SK-N-SH (cell line): ENCODE results near the gene SIK2. TPM values are rescaled to one million over a fixed set of nuclear protein-coding genes. Genes with fewer than 3 reads are reported as not detected.

Experiments
- CTCF ChIA-PET: fragments of 300-600, 350-600 bp; formaldehyde crosslinking; extraction: SDS; loops from one replicate; lab custom pipeline; 2021; lab: Yijun Ruan, JAX
- POLR2A ChIA-PET: fragments of 350-600 bp; sonication (Branson Sonifier 250); formaldehyde crosslinking; extraction: SDS; loops from one replicate; lab custom pipeline; 2020; ENCODE audit warnings: antibody characterized with exemption, inconsistent platforms; lab: Yijun Ruan, JAX
- DNase-seq: peaks from one replicate; pipeline ENCODE4 v3.0.0; 2012
- H2AFZ ChIP-seq: fragments of 200-600 bp; sonication (generic); 2 replicates; pipeline ENCODE4 v1.8.1; 2016; ENCODE audit warnings: antibody characterized with exemption, mild to moderate bottlenecking, low read depth
- H3F3A ChIP-seq: fragments of 200-600 bp; sonication (generic); replicated peaks from 2 replicates; pipeline ENCODE3; 2016; ENCODE audit warnings: antibody characterized with exemption, mild to moderate bottlenecking; ENCODE audit not compliant: insufficient read depth
- H3K27ac ChIP-seq, 2 experiments: fragments of 200-500 bp in 1 of 2; fragments of 200-600 bp in 1 of 2; sonication (Bioruptor generic) in 1 of 2; sonication (generic), shearing (Covaris generic) in 1 of 2; 2 replicates each; pipeline versions ENCODE4 v1.5.1 to v1.6.1; 2014 to 2016; ENCODE audit warnings: low read depth in 2 of 2, inconsistent platforms in 1 of 2, low read length in 1 of 2, mild to moderate bottlenecking in 1 of 2, mixed read lengths in 1 of 2
- H3K27me3 ChIP-seq: fragments of 200-600 bp; sonication (generic), shearing (Covaris generic); 2 replicates; pipeline ENCODE4 v1.6.1; 2016; ENCODE audit warnings: mixed run types; ENCODE audit not compliant: insufficient read depth
- H3K36me3 ChIP-seq, 2 experiments: fragments of 200-500 bp in 1 of 2; fragments of 200-600 bp in 1 of 2; sonication (Bioruptor generic) in 1 of 2; sonication (generic) in 1 of 2; replicated peaks in 1 of 2; 2 replicates each; pipeline versions ENCODE3 to v1.5.1; 2014 to 2016; ENCODE audit warnings: low read length in 1 of 2, mild to moderate bottlenecking in 1 of 2; ENCODE audit not compliant: insufficient read depth in 2 of 2, control insufficient read depth in 1 of 2
- H3K4me1 ChIP-seq, 2 experiments: fragments of 200-500 bp in 1 of 2; fragments of 200-600 bp in 1 of 2; sonication (Bioruptor generic) in 1 of 2; sonication (generic), shearing (Covaris generic) in 1 of 2; 2 replicates each; pipeline versions ENCODE4 v1.5.1 to v1.6.1; 2014 to 2016; ENCODE audit warnings: low read depth in 1 of 2, low read length in 1 of 2, mixed run types in 1 of 2; ENCODE audit not compliant: insufficient read depth in 2 of 2, control insufficient read depth in 1 of 2
- H3K4me2 ChIP-seq: fragments of 200-600 bp; sonication (generic), shearing (Covaris generic); 2 replicates; pipeline ENCODE4 v1.6.1; 2017; ENCODE audit warnings: mixed run types
- H3K4me3 ChIP-seq, 2 experiments: fragments of 200-500 bp in 1 of 2; fragments of 200-600 bp in 1 of 2; sonication (Bioruptor generic) in 1 of 2; sonication (generic), shearing (Covaris generic) in 1 of 2; 2 replicates each; pipeline versions ENCODE4 v1.5.1 to v1.8.1; 2014 to 2016; ENCODE audit warnings: low read depth in 2 of 2, inconsistent platforms in 1 of 2, low read length in 1 of 2, mild to moderate bottlenecking in 1 of 2, mixed read lengths in 1 of 2, moderate library complexity in 1 of 2
- H3K79me2 ChIP-seq: fragments of 200-600 bp; sonication (generic); 2 replicates; pipeline ENCODE4 v1.8.1; 2017; ENCODE audit warnings: mild to moderate bottlenecking; ENCODE audit not compliant: insufficient read depth
- H3K9ac ChIP-seq: fragments of 200-600 bp; sonication (generic); 2 replicates; pipeline ENCODE4 v1.6.1; 2017; ENCODE audit warnings: mixed run types
- H3K9me2 ChIP-seq: fragments of 200-600 bp; sonication (generic); 2 replicates; pipeline ENCODE4 v1.6.1; 2017; ENCODE audit warnings: mixed run types
- H3K9me3 ChIP-seq: fragments of 200-600 bp; sonication (generic); 2 replicates; pipeline ENCODE4 v1.6.1; 2017; ENCODE audit warnings: mixed run types, mild to moderate bottlenecking, moderate library complexity
- H4K20me1 ChIP-seq: fragments of 200-600 bp; sonication (generic); 2 replicates; pipeline ENCODE4 v1.6.1; 2017; ENCODE audit warnings: mild to moderate bottlenecking, mixed run types; ENCODE audit not compliant: insufficient read depth
- CTCF ChIP-seq: fragments of 200-600 bp; sonication (generic); IDR thresholded peaks from 2 replicates; pipeline ENCODE4 v1.6.1; 2017; ENCODE audit warnings: antibody characterized with exemption, mild to moderate bottlenecking, moderate library complexity
- ELF1 ChIP-seq: IDR thresholded peaks from 2 replicates; pipeline ENCODE4 v1.4.0; 2012
- EP300 ChIP-seq, 2 experiments: IDR thresholded peaks; 2 replicates each; pipeline versions ENCODE4 v1.4.0 to v1.6.1; 2012; ENCODE audit warnings: borderline replicate concordance in 1 of 2, low read depth in 1 of 2, low read length in 1 of 2
- FOSL2 ChIP-seq: IDR thresholded peaks from 2 replicates; pipeline ENCODE4 v1.4.0; 2012; ENCODE audit warnings: low read depth, mild to moderate bottlenecking, moderate library complexity, borderline replicate concordance
- FOXJ3 ChIP-seq: sonication (generic); formaldehyde crosslinking; IDR thresholded peaks from 2 replicates; pipeline ENCODE4 v1.5.1; 2020; ENCODE audit warnings: mild to moderate bottlenecking, missing genetic modification reagents
- MEF2A ChIP-seq: IDR thresholded peaks from 2 replicates; pipeline ENCODE4 v1.4.0; 2012; ENCODE audit warnings: low read depth, borderline replicate concordance
- MXI1 ChIP-seq: IDR thresholded peaks from 2 replicates; pipeline ENCODE4 v1.6.1; 2012; ENCODE audit warnings: mild to moderate bottlenecking, low read depth, low read length, improper control_type of control experiment
- NFIC ChIP-seq: IDR thresholded peaks from 2 replicates; pipeline ENCODE4 v1.4.0; 2012; ENCODE audit warnings: borderline replicate concordance
- NRF1 ChIP-seq: IDR thresholded peaks from 2 replicates; pipeline ENCODE4 v1.6.1; 2012; ENCODE audit warnings: low read depth, mild to moderate bottlenecking, low read length
- RAD21 ChIP-seq: IDR thresholded peaks from 2 replicates; pipeline ENCODE4 v1.6.1; 2012; ENCODE audit warnings: mild to moderate bottlenecking, low read length
- RFX5 ChIP-seq: IDR thresholded peaks from 2 replicates; pipeline ENCODE4 v1.6.1; 2012; ENCODE audit warnings: mild to moderate bottlenecking, improper control_type of control experiment, low read length
- RXRA ChIP-seq: IDR thresholded peaks from 2 replicates; pipeline ENCODE4 v1.4.0; 2012; ENCODE audit warnings: low read depth, mild to moderate bottlenecking, borderline replicate concordance
- SMC3 ChIP-seq: IDR thresholded peaks from 2 replicates; pipeline ENCODE4 v1.6.1; 2012; ENCODE audit warnings: low read depth, low read length, improper control_type of control experiment
- TCF12 ChIP-seq: IDR thresholded peaks from 2 replicates; pipeline ENCODE4 v1.4.0; 2012
- USF1 ChIP-seq: IDR thresholded peaks from 2 replicates; pipeline ENCODE4 v1.4.0; 2012; ENCODE audit warnings: low read depth, borderline replicate concordance
- YY1 ChIP-seq: IDR thresholded peaks from 2 replicates; pipeline ENCODE4 v1.4.0; 2012; ENCODE audit warnings: low read depth, mild to moderate bottlenecking
- WGBS: methylation state at CpG from one replicate; pipeline ENCODE4 v1.1.6; 2017; ENCODE audit warnings: low lambda C conversion rate; 5-methylcytosine and 5-hydroxymethylcytosine counted together
- polyA plus RNA-seq, 3 experiments: library from polyadenylated mRNA; depleted of rRNA; stranded (reverse); fragments of >200 nt; gene quantifications; 2 replicates each; pipeline ENCODE4 v1.2.3, GENCODE V29; 2012
- TF ChIP-seq, protein P1 (sequence below): fragments of 150-350 bp; IDR thresholded peaks from 2 replicates; pipeline ENCODE4 v1.6.1; 2017; ENCODE audit warnings: antibody characterized with exemption, low read length, low read depth, borderline replicate concordance

SIK2 gene
- polyA plus RNA-seq, 1 of the 3 experiments (the other 2 are of a cell fraction): 8.9 TPM

GRCh38 chr11:111720801-111721494 lies 118.7 kb downstream of the SIK2 start:
- POLR2A ChIA-PET: interaction anchor here (1.1 kb wide), 1 partner anchor 14 kb away, joined by 3 read pairs; no protein-coding TSS in a partner anchor
- DNase-seq: peak; percentile 42
- Histone ChIP-seq H3K27me3 (no peaks in the 10 kb centered on the region), H3K4me2 (no peak overlapping the region), H3K79me2 (no peaks in the 10 kb centered on the region), H3K9me3 (no peaks in the 10 kb centered on the region), H3K4me3 (no peak overlapping the region), H3K9me2 (no peaks in the 10 kb centered on the region), H4K20me1 (no peaks in the 10 kb centered on the region), H2AFZ (no peak overlapping the region), H3K36me3 (peaks cover 43 to 66% of the 10 kb centered on the region in 2 experiments), H3K4me1 (peaks cover 18 to 32% of the 10 kb centered on the region in 2 experiments; a peak in 2 of 4 replicates), H3F3A (peaks cover 17% of the 10 kb centered on the region), H3K27ac (no peak overlapping the region), H3K9ac (no peak overlapping the region)
- TF ChIP-seq FOXJ3: no peak
- TF ChIP-seq CTCF: no peak
- TF ChIP-seq MEF2A: no peak
- no peak for TF ChIP-seq NRF1
- peak in 1 of 2 experiments; percentile 75; a peak in 2 of 4 replicates for TF ChIP-seq EP300 (IDR thresholded peaks at IDR 0.05; ENCODE audit: borderline replicate concordance in 1 of 2, low read depth in 1 of 2, low read length in 1 of 2)
- TF ChIP-seq FOSL2: no peak
- no peak for TF ChIP-seq RAD21
- TF ChIP-seq MXI1: peak; percentile 17; the same call in 1 of the 2 replicates
- no peak for TF ChIP-seq USF1
- TF ChIP-seq RFX5: no peak
- TF ChIP-seq NFIC: no peak
- no peak for TF ChIP-seq RXRA
- TF ChIP-seq TCF12: peak; percentile 38; the same call in 1 of the 2 replicates
- no peak for TF ChIP-seq ELF1
- TF ChIP-seq SMC3: no peak
- TF ChIP-seq, protein P1, sequence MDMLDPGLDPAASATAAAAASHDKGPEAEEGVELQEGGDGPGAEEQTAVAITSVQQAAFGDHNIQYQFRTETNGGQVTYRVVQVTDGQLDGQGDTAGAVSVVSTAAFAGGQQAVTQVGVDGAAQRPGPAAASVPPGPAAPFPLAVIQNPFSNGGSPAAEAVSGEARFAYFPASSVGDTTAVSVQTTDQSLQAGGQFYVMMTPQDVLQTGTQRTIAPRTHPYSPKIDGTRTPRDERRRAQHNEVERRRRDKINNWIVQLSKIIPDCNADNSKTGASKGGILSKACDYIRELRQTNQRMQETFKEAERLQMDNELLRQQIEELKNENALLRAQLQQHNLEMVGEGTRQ: no peak
- no peak for TF ChIP-seq YY1
- CTCF ChIA-PET: interaction anchor here (0.7 to 1.4 kb wide), 3 partner anchors 20 to 57 kb away, joined by 3 to 4 read pairs (median 3); no protein-coding TSS in a partner anchor
- 80% methylated on average over 3 of the region's 7 CpGs for WGBS
